Stimulated activated CD4-positive, alpha-beta T cell treated with anti-CD3 and anti-CD28 coated beads, Interleukin-1b, Interleukin-23, amount 100 ng/mL, for 48 hours (primary cell): ENCODE data around the gene SLC39A1.
A peak's percentile ranks its signal among the peaks of the same experiment; 100 is the strongest.
"Not testable (repeated sequence)": the region's sequence is repeated elsewhere in the genome, so short reads cannot be mapped to it uniquely, and the experiment has no call there.

Source experiments
- DNase-seq: peaks from one replicate; pipeline ENCODE4 v3.0.0-alpha.2; 2020

The SLC39A1 gene

GRCh38 chr1:153928791-153929341 lies 34.5 kb downstream of the SLC39A1 start:
- DNase-seq: no peak

- no peak for DNase-seq
Measured at GRCh38 chr1:153928245-153928644, 35.1 kb downstream of the SLC39A1 start.

GRCh38 chr1:153926405-153926804 lies 36.9 kb downstream of the SLC39A1 start:
- no peak for DNase-seq

GRCh38 chr1:153922972-153923925 lies 40.1 kb downstream of the SLC39A1 start, which contains the start of gene GATAD2B:
GATAD2B (minus strand) TSS chr1:153922972; CDS start chr1:153828347, 94,625 bp downstream.
- peak; percentile 99 for DNase-seq

- peak; percentile 77 for DNase-seq
Measured at GRCh38 chr1:153922076-153922971, 41.0 kb downstream of the SLC39A1 start.

- no peak for DNase-seq
Measured at GRCh38 chr1:153921803-153922075, 41.6 kb downstream of the SLC39A1 start.

GRCh38 chr1:153921080-153921802 lies 42.1 kb downstream of the SLC39A1 start:
- DNase-seq: no peak

GRCh38 chr1:153919876-153920852 lies 43.2 kb downstream of the SLC39A1 start:
- DNase-seq: no peak

- no peak for DNase-seq
Measured at GRCh38 chr1:153916297-153916696, 47.0 kb downstream of the SLC39A1 start.

GRCh38 chr1:153912349-153912748 lies 51.0 kb downstream of the SLC39A1 start:
- DNase-seq: no peak

GRCh38 chr1:153910560-153910959 lies 52.8 kb downstream of the SLC39A1 start:
- DNase-seq: not testable (repeated sequence)
